ENCODE measurements around the gene TTC32.

TTC32 gene

GRCh38 chr2:19876751-19877150, 25.0 kb downstream of the TTC32 start:
- no peak for DNase-seq

- DNase-seq, result no peak
Observed at GRCh38 chr2:19875280-19875679, 26.5 kb downstream of the TTC32 start.

GRCh38 chr2:19874726-19875125, 27.1 kb downstream of the TTC32 start:
- no peak for DNase-seq

- no peak for DNase-seq
Observed at GRCh38 chr2:19873014-19873413, 28.8 kb downstream of the TTC32 start.

GRCh38 chr2:19872302-19872701, 29.5 kb downstream of the TTC32 start:
- no peak for DNase-seq

- no peak for DNase-seq
Observed at GRCh38 chr2:19871836-19872235, 29.9 kb downstream of the TTC32 start.

GRCh38 chr2:19870792-19871191, 31.0 kb downstream of the TTC32 start:
- DNase-seq, result no peak

- DNase-seq, result peak; percentile 28 to 77 (median 52)
Observed at GRCh38 chr2:19868701-19869580, 32.8 kb downstream of the TTC32 start.

GRCh38 chr2:19868224-19868623, 33.6 kb downstream of the TTC32 start:
- no peak for DNase-seq

- DNase-seq, result no peak
Observed at GRCh38 chr2:19866771-19867170, 35.0 kb downstream of the TTC32 start.

GRCh38 chr2:19865151-19865550, 36.6 kb downstream of the TTC32 start:
- no peak for DNase-seq

- DNase-seq, result no peak
Observed at GRCh38 chr2:19864381-19864780, 37.4 kb downstream of the TTC32 start.

- DNase-seq, result peak; percentile 34 to 56 (median 53)
Observed at GRCh38 chr2:19863303-19864041, 38.3 kb downstream of the TTC32 start.

GRCh38 chr2:19861813-19862212, 40.0 kb downstream of the TTC32 start:
- DNase-seq, result no peak

- DNase-seq, result no peak
Observed at GRCh38 chr2:19860022-19860421, 41.8 kb downstream of the TTC32 start.

GRCh38 chr2:19859565-19859964, 42.2 kb downstream of the TTC32 start:
- no peak for DNase-seq

- no peak for DNase-seq
Observed at GRCh38 chr2:19857806-19858205, 44.0 kb downstream of the TTC32 start.

- no peak for DNase-seq
Observed at GRCh38 chr2:19857100-19857499, 44.7 kb downstream of the TTC32 start.

- DNase-seq, result no peak
Observed at GRCh38 chr2:19855542-19856431, 46.0 kb downstream of the TTC32 start.

- DNase-seq, result no peak
Observed at GRCh38 chr2:19854596-19855541, 46.9 kb downstream of the TTC32 start.

GRCh38 chr2:19851116-19851695, 50.6 kb downstream of the TTC32 start:
- DNase-seq, result no peak
